A549 (cell line): ENCODE data around the gene AHCYL2. TPM values are rescaled to one million over a fixed set of nuclear protein-coding genes. Genes with fewer than 3 reads are reported as not detected.

Source experiments
- ATAC-seq, 2 experiments: fragments of 200-7000 bp in 1 of 2; fragments of >200 bp in 1 of 2; cut with Nextera tagmentation in 1 of 2; cut with Tn5 transposase in 1 of 2; 3 replicates each; pipeline versions ENCODE4 v1.8.0 to v1.9.1; 2018 to 2020; ENCODE audit warnings: mild to moderate bottlenecking in 1 of 2, moderate library complexity in 1 of 2
- CTCF ChIA-PET: fragments of 300-600 bp; sonication (Branson Sonifier 250); formaldehyde crosslinking; extraction: SDS; loops from one replicate; lab custom pipeline; 2021; ENCODE audit warnings: antibody characterized with exemption, inconsistent platforms; lab: Yijun Ruan, JAX
- POLR2A ChIA-PET: fragments of 350-600 bp; formaldehyde crosslinking; extraction: SDS; loops from one replicate; lab custom pipeline; 2021; ENCODE audit warnings: antibody characterized with exemption, inconsistent platforms; lab: Yijun Ruan, JAX
- DNase-seq, 2 experiments: peaks; one replicate each; pipeline versions ENCODE4 v3.0.0 to v3.0.0-alpha.2; 2011 to 2016; ENCODE audit warnings: low read depth in 1 of 2, low spot score in 1 of 2
- FAIRE-seq: peaks from 2 replicates; lab custom pipeline; 2011; peaks lifted over from hg19 to GRCh38; lab: Jason Lieb, UNC
- H3K27ac ChIP-seq, 2 experiments: fragments of >200 bp; sonication (Bioruptor Twin); formaldehyde crosslinking; 3 replicates each; pipeline ENCODE4 v1.5.1; 2016 to 2017
- H3K4me1 ChIP-seq: fragments of >200 bp; sonication (Bioruptor Twin); formaldehyde crosslinking; 3 replicates; pipeline ENCODE4 v1.6.1; 2016
- H3K4me2 ChIP-seq: fragments of >200 bp; sonication (Bioruptor Twin); formaldehyde crosslinking; 3 replicates; pipeline ENCODE4 v1.6.1; 2016
- H3K4me3 ChIP-seq: fragments of >200 bp; sonication (Bioruptor Twin); formaldehyde crosslinking; 3 replicates; pipeline ENCODE4 v1.5.1; 2016
- H3K9me3 ChIP-seq: fragments of >200 bp; sonication (Bioruptor Twin); formaldehyde crosslinking; 3 replicates; pipeline ENCODE4 v1.6.1; 2016
- ESRRA ChIP-seq: fragments of 150-350 bp; IDR thresholded peaks from 2 replicates; pipeline ENCODE4 v1.6.1; 2014; ENCODE audit warnings: mild to moderate bottlenecking, low read length, borderline replicate concordance
- FOSB ChIP-seq: fragments of 250-450 bp; sonication (Bioruptor Pico); IDR thresholded peaks from 2 replicates; pipeline ENCODE4 v1.5.0; 2020; ENCODE audit warnings: mild to moderate bottlenecking, moderate library complexity
- FOSL2 ChIP-seq, 2 experiments: fragments of 450-650 bp in 1 of 2; fragments of >200 bp in 1 of 2; sonication (Bioruptor Twin) in 1 of 2; formaldehyde crosslinking; IDR thresholded peaks; 2 replicates each; pipeline versions ENCODE4 v1.5.0 to v1.6.1; 2016 to 2020; ENCODE audit warnings: mild to moderate bottlenecking in 1 of 2, moderate library complexity in 1 of 2
- FOXS1 ChIP-seq: fragments of 250-450 bp; sonication (Bioruptor Pico); IDR thresholded peaks from 2 replicates; pipeline ENCODE4 v1.5.0; 2020; ENCODE audit warnings: mild to moderate bottlenecking, moderate library complexity
- HDAC2 ChIP-seq: fragments of 200-600 bp; sonication (generic); IDR thresholded peaks from 2 replicates; pipeline ENCODE4 v1.6.1; 2016
- KDM1A ChIP-seq: fragments of 200-600 bp; sonication (generic); IDR thresholded peaks from 2 replicates; pipeline ENCODE4 v1.6.1; 2016; ENCODE audit warnings: low read depth, mild to moderate bottlenecking
- KDM5A ChIP-seq: fragments of 200-600 bp; sonication (generic); IDR thresholded peaks from 2 replicates; pipeline ENCODE4 v1.6.1; 2016; ENCODE audit warnings: antibody characterized with exemption, mild to moderate bottlenecking
- MAZ ChIP-seq: fragments of 150-350 bp; IDR thresholded peaks from 2 replicates; pipeline ENCODE4 v1.6.1; 2014; ENCODE audit warnings: antibody characterized with exemption, low read depth, low read length, borderline replicate concordance
- MYC ChIP-seq: IDR thresholded peaks from 2 replicates; pipeline ENCODE4 v1.6.1; 2012; ENCODE audit warnings: mild to moderate bottlenecking, inconsistent platforms, low read length, improper control_type of control experiment, borderline replicate concordance
- POLR2A ChIP-seq: IDR thresholded peaks from 2 replicates; pipeline ENCODE4 v1.6.1; 2012; ENCODE audit warnings: mild to moderate bottlenecking, low read length
- POLR2AphosphoS2 ChIP-seq: conservative IDR thresholded peaks from 2 replicates; pipeline ENCODE4 v1.6.1; 2012; ENCODE audit warnings: low read length, improper control_type of control experiment, inconsistent platforms
- RAD21 ChIP-seq, 2 experiments: fragments of >200 bp in 1 of 2; sonication (Bioruptor Twin) in 1 of 2; formaldehyde crosslinking in 1 of 2; IDR thresholded peaks in 1 of 2; conservative IDR thresholded peaks in 1 of 2; 2 replicates in 1 of 2; 3 replicates in 1 of 2; pipeline ENCODE4 v1.6.1; 2012 to 2018; ENCODE audit warnings: inconsistent platforms in 1 of 2
- RCOR1 ChIP-seq: fragments of 150-350 bp; IDR thresholded peaks from 2 replicates; pipeline ENCODE4 v1.6.1; 2014; ENCODE audit warnings: antibody characterized with exemption, low read length, low read depth
- SMC3 ChIP-seq: fragments of >200 bp; sonication (Bioruptor Twin); formaldehyde crosslinking; IDR thresholded peaks from 3 replicates; pipeline ENCODE4 v1.6.1; 2018; ENCODE audit warnings: inconsistent platforms
- ZFP36 ChIP-seq: fragments of 450-650 bp; IDR thresholded peaks from 2 replicates; pipeline ENCODE4 v1.6.1; 2014; ENCODE audit warnings: borderline replicate concordance; ENCODE audit not compliant: partially characterized antibody
- ZNF302 ChIP-seq: fragments of 250-450 bp; sonication (Bioruptor Pico); IDR thresholded peaks from 2 replicates; pipeline ENCODE4 v1.9.0; 2021; ENCODE audit warnings: inconsistent platforms, mild to moderate bottlenecking, moderate library complexity
- WGBS: methylation state at CpG from one replicate; pipeline ENCODE4 v1.1.6; 2017; ENCODE audit errors: missing lambda C conversion rate; 5-methylcytosine and 5-hydroxymethylcytosine counted together
- polyA plus RNA-seq, 4 experiments: library from polyadenylated mRNA; depleted of rRNA in 3 of 4; stranded (reverse); fragments of >200 nt; fragmentation: RNase III in 1 of 4; extraction: RNeasy Plus Mini Kit Qiagen cat#74134 plus additional on column Dnase treatment in 1 of 4; gene quantifications; 2 replicates in 3 of 4; 3 replicates in 1 of 4; pipeline ENCODE4 v1.2.3, GENCODE V29; 2011 to 2017
- TF ChIP-seq, protein P1 (sequence below): fragments of 150-350 bp; IDR thresholded peaks from 2 replicates; pipeline ENCODE4 v1.6.1; 2014; ENCODE audit warnings: low read depth, mild to moderate bottlenecking, low read length
- TF ChIP-seq, protein P2 (sequence below): fragments of 200-600 bp; sonication (generic); IDR thresholded peaks from 2 replicates; pipeline ENCODE4 v1.6.1; 2016; ENCODE audit warnings: antibody characterized with exemption, mild to moderate bottlenecking, moderate library complexity
- TF ChIP-seq, protein P3 (sequence below): IDR thresholded peaks from 2 replicates; pipeline ENCODE4 v1.6.1; 2012
- TF ChIP-seq, protein P4 (sequence below): fragments of >200 bp; sonication (Bioruptor Twin); formaldehyde crosslinking; IDR thresholded peaks from 3 replicates; pipeline ENCODE4 v1.6.1; 2016
- TF ChIP-seq, protein P5 (sequence below): fragments of >200 bp; sonication (Bioruptor Twin); formaldehyde crosslinking; IDR thresholded peaks from 2 replicates; pipeline ENCODE4 v1.6.1; 2016

The AHCYL2 gene
- polyA plus RNA-seq, 2 of the 4 experiments (the other 2 are of a cell fraction) = 10.8 to 25.9 TPM

DNA sequence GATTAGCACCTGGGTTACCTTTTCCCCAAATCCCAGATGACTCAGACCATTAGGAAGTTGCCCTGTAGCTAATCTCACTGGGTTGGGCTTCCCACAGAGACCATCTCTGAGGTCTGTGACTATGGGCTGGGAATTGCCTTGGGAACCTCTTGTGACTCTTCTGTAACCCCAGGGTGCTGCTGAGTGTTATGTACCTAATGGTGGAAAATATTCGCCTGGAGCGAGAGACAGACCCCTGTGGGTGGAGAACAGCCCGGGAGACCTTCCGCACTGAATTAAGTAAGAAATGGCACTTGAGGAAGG is 229.4 kb downstream of the AHCYL2 start:
- Histone ChIP-seq H3K4me3 (no peak overlapping the region), H3K9me3 (peaks cover 4% of the 10 kb centered on the region; the same call in 1 of the 3 replicates), H3K27ac (no peak overlapping the region), H3K4me1 (no peaks in the 10 kb centered on the region), H3K4me2 (no peak overlapping the region)
- POLR2A ChIA-PET = no interaction called here
- DNase-seq (no peak), FAIRE-seq (no peak)
- no peak for TF ChIP-seq RCOR1
- TF ChIP-seq, protein P1, sequence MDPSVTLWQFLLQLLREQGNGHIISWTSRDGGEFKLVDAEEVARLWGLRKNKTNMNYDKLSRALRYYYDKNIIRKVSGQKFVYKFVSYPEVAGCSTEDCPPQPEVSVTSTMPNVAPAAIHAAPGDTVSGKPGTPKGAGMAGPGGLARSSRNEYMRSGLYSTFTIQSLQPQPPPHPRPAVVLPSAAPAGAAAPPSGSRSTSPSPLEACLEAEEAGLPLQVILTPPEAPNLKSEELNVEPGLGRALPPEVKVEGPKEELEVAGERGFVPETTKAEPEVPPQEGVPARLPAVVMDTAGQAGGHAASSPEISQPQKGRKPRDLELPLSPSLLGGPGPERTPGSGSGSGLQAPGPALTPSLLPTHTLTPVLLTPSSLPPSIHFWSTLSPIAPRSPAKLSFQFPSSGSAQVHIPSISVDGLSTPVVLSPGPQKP = no peak
- no peak for TF ChIP-seq ZFP36
- no peak for TF ChIP-seq FOSL2 (IDR thresholded peaks at IDR 0.05)
- TF ChIP-seq FOSL2 (CRISPR knock-in tag; IDR thresholded peaks at IDR 0.05) = no peak
- no peak for TF ChIP-seq FOSB
- no peak for TF ChIP-seq KDM1A
- TF ChIP-seq SMC3 = no peak
- TF ChIP-seq KDM5A = no peak
- no peak for TF ChIP-seq ZNF302 (CRISPR knock-in tag)
- TF ChIP-seq, all 56 proteins: peak for 0
- 89% methylated on average over 4 of the region's 4 CpGs for WGBS
- ATAC-seq = no peak
- CTCF ChIA-PET = interaction anchor here (0.5 to 2.4 kb wide), 6 partner anchors 17 to 258 kb away, joined by 3 to 9 read pairs (median 3); no protein-coding TSS in a partner anchor

DNA sequence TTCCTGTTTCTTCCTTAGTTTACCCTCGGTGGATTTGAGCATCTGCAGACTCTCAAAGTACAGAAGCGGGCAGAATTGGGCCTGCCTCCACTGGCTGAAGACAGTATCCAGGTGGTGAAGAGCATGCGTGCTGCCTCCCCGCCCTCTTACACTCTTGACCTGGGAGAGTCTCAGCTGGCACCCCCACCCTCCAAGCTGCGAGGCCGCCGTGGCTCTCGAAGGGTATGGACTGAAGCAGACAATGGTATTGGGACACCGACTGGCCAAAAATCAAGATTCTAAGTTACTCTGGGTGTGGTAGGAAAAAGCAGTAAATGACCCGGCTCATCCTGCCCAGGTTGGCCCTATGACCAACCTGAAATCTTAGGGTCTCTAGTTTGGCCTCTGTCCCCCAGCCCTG is 231.6 kb downstream of the AHCYL2 start:
- DNase-seq = no peak
- TF ChIP-seq, protein P2, sequence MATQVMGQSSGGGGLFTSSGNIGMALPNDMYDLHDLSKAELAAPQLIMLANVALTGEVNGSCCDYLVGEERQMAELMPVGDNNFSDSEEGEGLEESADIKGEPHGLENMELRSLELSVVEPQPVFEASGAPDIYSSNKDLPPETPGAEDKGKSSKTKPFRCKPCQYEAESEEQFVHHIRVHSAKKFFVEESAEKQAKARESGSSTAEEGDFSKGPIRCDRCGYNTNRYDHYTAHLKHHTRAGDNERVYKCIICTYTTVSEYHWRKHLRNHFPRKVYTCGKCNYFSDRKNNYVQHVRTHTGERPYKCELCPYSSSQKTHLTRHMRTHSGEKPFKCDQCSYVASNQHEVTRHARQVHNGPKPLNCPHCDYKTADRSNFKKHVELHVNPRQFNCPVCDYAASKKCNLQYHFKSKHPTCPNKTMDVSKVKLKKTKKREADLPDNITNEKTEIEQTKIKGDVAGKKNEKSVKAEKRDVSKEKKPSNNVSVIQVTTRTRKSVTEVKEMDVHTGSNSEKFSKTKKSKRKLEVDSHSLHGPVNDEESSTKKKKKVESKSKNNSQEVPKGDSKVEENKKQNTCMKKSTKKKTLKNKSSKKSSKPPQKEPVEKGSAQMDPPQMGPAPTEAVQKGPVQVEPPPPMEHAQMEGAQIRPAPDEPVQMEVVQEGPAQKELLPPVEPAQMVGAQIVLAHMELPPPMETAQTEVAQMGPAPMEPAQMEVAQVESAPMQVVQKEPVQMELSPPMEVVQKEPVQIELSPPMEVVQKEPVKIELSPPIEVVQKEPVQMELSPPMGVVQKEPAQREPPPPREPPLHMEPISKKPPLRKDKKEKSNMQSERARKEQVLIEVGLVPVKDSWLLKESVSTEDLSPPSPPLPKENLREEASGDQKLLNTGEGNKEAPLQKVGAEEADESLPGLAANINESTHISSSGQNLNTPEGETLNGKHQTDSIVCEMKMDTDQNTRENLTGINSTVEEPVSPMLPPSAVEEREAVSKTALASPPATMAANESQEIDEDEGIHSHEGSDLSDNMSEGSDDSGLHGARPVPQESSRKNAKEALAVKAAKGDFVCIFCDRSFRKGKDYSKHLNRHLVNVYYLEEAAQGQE = no peak
- TF ChIP-seq MYC (no peak), POLR2A (no peak), RAD21 (conservative IDR thresholded peaks at IDR 0.05 in 1 of 2, IDR thresholded peaks at IDR 0.05 in 1 of 2) (no peak), ESRRA (no peak), HDAC2 (no peak), FOXS1 (no peak), FOSL2 (IDR thresholded peaks at IDR 0.05) (no peak), FOSL2 (CRISPR knock-in tag; IDR thresholded peaks at IDR 0.05) (no peak), POLR2AphosphoS2 (no peak), MAZ (no peak)
- TF ChIP-seq, protein P3, sequence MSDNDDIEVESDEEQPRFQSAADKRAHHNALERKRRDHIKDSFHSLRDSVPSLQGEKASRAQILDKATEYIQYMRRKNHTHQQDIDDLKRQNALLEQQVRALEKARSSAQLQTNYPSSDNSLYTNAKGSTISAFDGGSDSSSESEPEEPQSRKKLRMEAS = no peak
- TF ChIP-seq, protein P4, sequence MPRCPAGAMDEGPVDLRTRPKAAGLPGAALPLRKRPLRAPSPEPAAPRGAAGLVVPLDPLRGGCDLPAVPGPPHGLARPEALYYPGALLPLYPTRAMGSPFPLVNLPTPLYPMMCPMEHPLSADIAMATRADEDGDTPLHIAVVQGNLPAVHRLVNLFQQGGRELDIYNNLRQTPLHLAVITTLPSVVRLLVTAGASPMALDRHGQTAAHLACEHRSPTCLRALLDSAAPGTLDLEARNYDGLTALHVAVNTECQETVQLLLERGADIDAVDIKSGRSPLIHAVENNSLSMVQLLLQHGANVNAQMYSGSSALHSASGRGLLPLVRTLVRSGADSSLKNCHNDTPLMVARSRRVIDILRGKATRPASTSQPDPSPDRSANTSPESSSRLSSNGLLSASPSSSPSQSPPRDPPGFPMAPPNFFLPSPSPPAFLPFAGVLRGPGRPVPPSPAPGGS = no peak
- TF ChIP-seq, protein P5, sequence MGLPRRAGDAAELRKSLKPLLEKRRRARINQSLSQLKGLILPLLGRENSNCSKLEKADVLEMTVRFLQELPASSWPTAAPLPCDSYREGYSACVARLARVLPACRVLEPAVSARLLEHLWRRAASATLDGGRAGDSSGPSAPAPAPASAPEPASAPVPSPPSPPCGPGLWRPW = no peak
- no peak overlapping the region for H3K4me2 ChIP-seq
- no peak overlapping the region for H3K27ac ChIP-seq
- no peak for FAIRE-seq
- POLR2A ChIA-PET = no interaction called here
- H3K4me3 ChIP-seq = no peak overlapping the region
- no peaks in the 10 kb centered on the region for H3K9me3 ChIP-seq
- no peaks in the 10 kb centered on the region for H3K4me1 ChIP-seq
- ATAC-seq = no peak
- 93% methylated on average over 10 of the region's 10 CpGs for WGBS
- CTCF ChIA-PET = interaction anchor here (0.9 kb wide), 1 partner anchor 14 kb away, joined by 3 read pairs; no protein-coding TSS in a partner anchor
